Tibial nerve (tissue), 3 donors: Measurements from ENCODE around the gene EPB41.

Experiments
- CTCF ChIP-seq, 5 experiments: fragments of 200-600 bp in 3 of 5; fragments of 450-650 bp in 2 of 5; sonication (generic) in 3 of 5; IDR thresholded peaks; one replicate each; pipeline ENCODE4 v1.5.1; 2016 to 2019; ENCODE audit warnings: antibody characterized with exemption in 5 of 5, mild to moderate bottlenecking in 3 of 5, moderate library complexity in 2 of 5
- POLR2A ChIP-seq, 2 donors: fragments of 450-650 bp; IDR thresholded peaks; one replicate each; pipeline ENCODE4 v1.6.1; 2017; ENCODE audit warnings: antibody characterized with exemption in 2 of 2, mild to moderate bottlenecking in 2 of 2, moderate library complexity in 2 of 2

- TF ChIP-seq CTCF (IDR thresholded peaks at IDR 0.05) = no peak
- TF ChIP-seq POLR2A (IDR thresholded peaks at IDR 0.05) = no peak
These were observed 48.2 kb upstream of the EPB41 start for GRCh38 chr1:28865997-28866650.
